ENCODE measurements around the gene TTF2. TPM values are rescaled to one million over a fixed set of nuclear protein-coding genes. Genes with fewer than 3 reads are reported as not detected.

Gene TTF2
- total and polyA plus RNA-seq, 9 of the 15 experiments (the other 6 are each of a cell fraction or from before 2014, with no cell fraction given) = 9.4 to 71.1 (median 42.1) TPM

DNA sequence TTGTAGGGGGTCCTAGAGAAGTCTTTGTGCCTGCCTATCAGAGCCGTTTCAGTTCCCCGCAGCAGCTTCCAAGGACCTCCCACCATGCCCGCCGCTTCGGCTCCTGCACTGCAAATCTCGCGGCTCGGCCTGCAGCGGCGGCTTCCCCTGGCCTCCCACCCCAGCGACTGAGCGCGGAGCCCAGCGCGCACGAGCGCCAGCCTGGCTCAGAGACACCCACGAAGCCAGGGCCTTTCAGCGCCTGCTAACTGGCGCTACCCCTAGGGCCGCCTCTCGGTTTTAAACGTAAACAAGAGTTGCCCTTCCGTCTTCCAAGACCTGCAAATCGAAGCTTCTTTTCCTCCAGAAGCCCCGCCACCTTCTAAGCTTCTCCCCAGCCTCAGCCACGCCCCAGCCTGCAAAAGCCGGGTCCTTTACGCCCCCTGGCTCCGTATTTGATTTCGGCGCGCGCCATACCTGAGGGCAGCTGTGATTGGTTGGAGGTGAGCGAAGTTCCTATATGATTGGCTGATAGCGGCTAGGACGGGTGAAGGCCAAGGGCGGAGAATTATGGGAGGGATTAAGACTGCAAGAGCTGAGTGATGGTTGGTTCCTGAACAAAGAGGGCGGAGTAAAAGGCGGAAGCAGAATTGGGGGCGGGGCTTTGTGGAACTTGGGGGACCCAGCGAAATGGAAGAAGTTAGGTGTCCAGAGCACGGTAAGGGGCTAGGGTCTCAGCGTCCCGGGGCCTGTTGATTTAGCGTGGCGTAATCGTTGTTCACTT lies at the start of gene TTF2 (continued):
- no peak for TF ChIP-seq ZNF75A (CRISPR knock-in tag; IDR thresholded peaks at IDR 0.05)
- no peak; the same call in 1 of the 2 replicates for TF ChIP-seq ZNF232 (CRISPR knock-in tag; IDR thresholded peaks at IDR 0.05)
- peak; percentile 44 to 93; a peak in 3 of 4 replicates for TF ChIP-seq HDAC1 (IDR thresholded peaks at IDR 0.05)
- TF ChIP-seq, protein P1, sequence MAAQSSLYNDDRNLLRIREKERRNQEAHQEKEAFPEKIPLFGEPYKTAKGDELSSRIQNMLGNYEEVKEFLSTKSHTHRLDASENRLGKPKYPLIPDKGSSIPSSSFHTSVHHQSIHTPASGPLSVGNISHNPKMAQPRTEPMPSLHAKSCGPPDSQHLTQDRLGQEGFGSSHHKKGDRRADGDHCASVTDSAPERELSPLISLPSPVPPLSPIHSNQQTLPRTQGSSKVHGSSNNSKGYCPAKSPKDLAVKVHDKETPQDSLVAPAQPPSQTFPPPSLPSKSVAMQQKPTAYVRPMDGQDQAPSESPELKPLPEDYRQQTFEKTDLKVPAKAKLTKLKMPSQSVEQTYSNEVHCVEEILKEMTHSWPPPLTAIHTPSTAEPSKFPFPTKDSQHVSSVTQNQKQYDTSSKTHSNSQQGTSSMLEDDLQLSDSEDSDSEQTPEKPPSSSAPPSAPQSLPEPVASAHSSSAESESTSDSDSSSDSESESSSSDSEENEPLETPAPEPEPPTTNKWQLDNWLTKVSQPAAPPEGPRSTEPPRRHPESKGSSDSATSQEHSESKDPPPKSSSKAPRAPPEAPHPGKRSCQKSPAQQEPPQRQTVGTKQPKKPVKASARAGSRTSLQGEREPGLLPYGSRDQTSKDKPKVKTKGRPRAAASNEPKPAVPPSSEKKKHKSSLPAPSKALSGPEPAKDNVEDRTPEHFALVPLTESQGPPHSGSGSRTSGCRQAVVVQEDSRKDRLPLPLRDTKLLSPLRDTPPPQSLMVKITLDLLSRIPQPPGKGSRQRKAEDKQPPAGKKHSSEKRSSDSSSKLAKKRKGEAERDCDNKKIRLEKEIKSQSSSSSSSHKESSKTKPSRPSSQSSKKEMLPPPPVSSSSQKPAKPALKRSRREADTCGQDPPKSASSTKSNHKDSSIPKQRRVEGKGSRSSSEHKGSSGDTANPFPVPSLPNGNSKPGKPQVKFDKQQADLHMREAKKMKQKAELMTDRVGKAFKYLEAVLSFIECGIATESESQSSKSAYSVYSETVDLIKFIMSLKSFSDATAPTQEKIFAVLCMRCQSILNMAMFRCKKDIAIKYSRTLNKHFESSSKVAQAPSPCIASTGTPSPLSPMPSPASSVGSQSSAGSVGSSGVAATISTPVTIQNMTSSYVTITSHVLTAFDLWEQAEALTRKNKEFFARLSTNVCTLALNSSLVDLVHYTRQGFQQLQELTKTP (IDR thresholded peaks at IDR 0.05; ENCODE audit: low read depth in 1 of 2, partially characterized antibody in 2 of 2) = no peak
- TF ChIP-seq CREM (IDR thresholded peaks at IDR 0.05; ENCODE audit: low read depth) = peak; percentile 84
- peak; percentile 84 for TF ChIP-seq RBBP5 (IDR thresholded peaks at IDR 0.05; ENCODE audit: borderline replicate concordance, insufficient read depth, low read length, poor library complexity, severe bottlenecking)
- TF ChIP-seq, protein P2, sequence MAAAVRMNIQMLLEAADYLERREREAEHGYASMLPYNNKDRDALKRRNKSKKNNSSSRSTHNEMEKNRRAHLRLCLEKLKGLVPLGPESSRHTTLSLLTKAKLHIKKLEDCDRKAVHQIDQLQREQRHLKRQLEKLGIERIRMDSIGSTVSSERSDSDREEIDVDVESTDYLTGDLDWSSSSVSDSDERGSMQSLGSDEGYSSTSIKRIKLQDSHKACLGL (CRISPR knock-in tag; IDR thresholded peaks at IDR 0.05; ENCODE audit: borderline replicate concordance, poor library complexity, severe bottlenecking) = no peak
- TF ChIP-seq, protein P3, sequence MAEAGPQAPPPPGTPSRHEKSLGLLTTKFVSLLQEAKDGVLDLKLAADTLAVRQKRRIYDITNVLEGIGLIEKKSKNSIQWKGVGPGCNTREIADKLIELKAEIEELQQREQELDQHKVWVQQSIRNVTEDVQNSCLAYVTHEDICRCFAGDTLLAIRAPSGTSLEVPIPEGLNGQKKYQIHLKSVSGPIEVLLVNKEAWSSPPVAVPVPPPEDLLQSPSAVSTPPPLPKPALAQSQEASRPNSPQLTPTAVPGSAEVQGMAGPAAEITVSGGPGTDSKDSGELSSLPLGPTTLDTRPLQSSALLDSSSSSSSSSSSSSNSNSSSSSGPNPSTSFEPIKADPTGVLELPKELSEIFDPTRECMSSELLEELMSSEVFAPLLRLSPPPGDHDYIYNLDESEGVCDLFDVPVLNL (CRISPR knock-in tag; IDR thresholded peaks at IDR 0.05; ENCODE audit: low read depth) = peak; percentile 98
- peak; percentile 98 for TF ChIP-seq SP1 (CRISPR knock-in tag; IDR thresholded peaks at IDR 0.05)
- TF ChIP-seq, protein P4, sequence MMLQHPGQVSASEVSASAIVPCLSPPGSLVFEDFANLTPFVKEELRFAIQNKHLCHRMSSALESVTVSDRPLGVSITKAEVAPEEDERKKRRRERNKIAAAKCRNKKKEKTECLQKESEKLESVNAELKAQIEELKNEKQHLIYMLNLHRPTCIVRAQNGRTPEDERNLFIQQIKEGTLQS (IDR thresholded peaks at IDR 0.05) = no peak
- TF ChIP-seq, protein P4 (CRISPR knock-in tag; conservative IDR thresholded peaks at IDR 0.05) = peak; percentile 59; the same call in 1 of the 2 replicates
- peak; percentile 91 for TF ChIP-seq TBP (optimal IDR thresholded peaks at IDR 0.05; ENCODE audit: low read depth, low read length)
- no peak; the same call in 1 of the 2 replicates for TF ChIP-seq STAG1 (CRISPR knock-in tag; IDR thresholded peaks at IDR 0.05; ENCODE audit: borderline replicate concordance)
- peak; percentile 95 for TF ChIP-seq MYBL2 (IDR thresholded peaks at IDR 0.05; ENCODE audit: low read depth)
- TF ChIP-seq MYBL2 (CRISPR knock-in tag; IDR thresholded peaks at IDR 0.05; ENCODE audit: borderline replicate concordance) = no peak; the same call in 1 of the 2 replicates
- peak; percentile 86 for TF ChIP-seq BRD4 (IDR thresholded peaks at IDR 0.05)
- TF ChIP-seq ZFP36 (IDR thresholded peaks at IDR 0.05; ENCODE audit: low read depth, low read length, partially characterized antibody) = peak; percentile 17
- no peak for TF ChIP-seq ZSCAN32 (CRISPR knock-in tag; IDR thresholded peaks at IDR 0.05)
- TF ChIP-seq NBN (IDR thresholded peaks at IDR 0.05; ENCODE audit: low read depth) = peak; percentile 72
- TF ChIP-seq ZFX (CRISPR knock-in tag; IDR thresholded peaks at IDR 0.05) = peak; percentile 94
- TF ChIP-seq NCOR1 (IDR thresholded peaks at IDR 0.05) = no peak; the same call in 1 of the 2 replicates
- TF ChIP-seq SOX6 (IDR thresholded peaks at IDR 0.05) = peak; percentile 11; the same call in 1 of the 2 replicates

Data from K562 (cell line).